OCI-LY7 (cell line): Measurements from ENCODE around the gene SLC12A9. TPM values are rescaled to one million over a fixed set of nuclear protein-coding genes. Genes with fewer than 3 reads are reported as not detected.

Experiments used
- BruUV-seq: library from RNA; stranded (reverse); fragments of 400-500 nt; replicated peaks from 2 replicates; lab custom pipeline; 2021; lab: Mats Ljungman, UMichigan
- CTCF ChIA-PET: fragments of 300-600 bp; sonication (Branson Sonifier 250); formaldehyde crosslinking; loops from one replicate; lab custom pipeline; 2022; ENCODE audit warnings: antibody characterized with exemption; ENCODE audit not compliant: unreplicated experiment; lab: Charles Lee
- POLR2A ChIA-PET: fragments of 300-600 bp; sonication (Branson Sonifier 250); formaldehyde crosslinking; loops from one replicate; lab custom pipeline; 2022; ENCODE audit warnings: antibody characterized with exemption; lab: Charles Lee
- DNase-seq: peaks from one replicate; pipeline ENCODE4 v3.0.0-alpha.2; 2015; ENCODE audit warnings: low spot score
- H2AFZ ChIP-seq: fragments of 200-600 bp; sonication (generic), shearing (Covaris generic); 2 replicates; pipeline ENCODE4 v1.6.1; 2014; ENCODE audit warnings: mild to moderate bottlenecking, antibody characterized with exemption, low read length, moderate library complexity
- H3K27ac ChIP-seq: fragments of 200-600 bp; sonication (generic); 2 replicates; pipeline ENCODE4 v1.5.1; 2014; ENCODE audit warnings: mixed run types, low read depth, mild to moderate bottlenecking, moderate library complexity, low read length, inconsistent platforms; ENCODE audit not compliant: poor library complexity, severe bottlenecking
- H3K36me3 ChIP-seq: fragments of 200-600 bp; sonication (generic); 2 replicates; pipeline ENCODE4 v1.6.1; 2014; ENCODE audit warnings: mild to moderate bottlenecking, antibody characterized with exemption, low read length, moderate library complexity, mixed read lengths; ENCODE audit not compliant: insufficient read depth
- H3K4me1 ChIP-seq: fragments of 200-600 bp; sonication (generic); 2 replicates; pipeline ENCODE4 v1.5.1; 2014; ENCODE audit warnings: mild to moderate bottlenecking, low read length; ENCODE audit not compliant: insufficient read depth, poor library complexity, severe bottlenecking
- H3K4me2 ChIP-seq: fragments of 200-600 bp; sonication (generic); 2 replicates; pipeline ENCODE4 v1.6.1; 2014; ENCODE audit warnings: mild to moderate bottlenecking, low read length
- H3K4me3 ChIP-seq: fragments of 200-600 bp; sonication (generic); 2 replicates; pipeline ENCODE4 v1.5.1; 2014; ENCODE audit warnings: mild to moderate bottlenecking, low read depth, low read length; ENCODE audit not compliant: poor library complexity, severe bottlenecking
- H3K79me2 ChIP-seq: fragments of 200-600 bp; sonication (generic); 2 replicates; pipeline ENCODE4 v1.6.1; 2016; ENCODE audit warnings: low read depth, mild to moderate bottlenecking, low read length, moderate library complexity, mixed read lengths; ENCODE audit not compliant: insufficient read depth
- H3K9me2 ChIP-seq: fragments of 200-600 bp; sonication (generic); 2 replicates; pipeline ENCODE4 v1.6.1; 2016; ENCODE audit warnings: mild to moderate bottlenecking, low read length, mixed read lengths; ENCODE audit not compliant: insufficient read depth
- H3K9me3 ChIP-seq: fragments of 200-600 bp; sonication (generic); 2 replicates; pipeline ENCODE4 v1.6.1; 2014; ENCODE audit warnings: mild to moderate bottlenecking, mixed run types, low read length, mixed read lengths
- H4K20me1 ChIP-seq: fragments of 200-600 bp; sonication (generic); 2 replicates; pipeline ENCODE4 v1.6.1; 2014; ENCODE audit warnings: mild to moderate bottlenecking, antibody characterized with exemption, low read length, moderate library complexity, mixed read lengths; ENCODE audit not compliant: insufficient read depth
- CTCF ChIP-seq: fragments of 200-600 bp; sonication (generic); conservative IDR thresholded peaks from 2 replicates; pipeline ENCODE4 v1.5.1; 2014; ENCODE audit warnings: mild to moderate bottlenecking, antibody characterized with exemption, low read length, moderate library complexity, mixed read lengths
- EZH2phosphoT487 ChIP-seq: fragments of 200-600 bp; sonication (generic); IDR thresholded peaks from 2 replicates; pipeline ENCODE4 v1.6.1; 2018; ENCODE audit warnings: low read depth, borderline replicate concordance, mild to moderate bottlenecking, mixed run types, antibody characterized with exemption, low read length, moderate library complexity, mixed read lengths
- intact Hi-C: fragments of 100-400 bp; cut with micrococcal nuclease; formaldehyde crosslinking; loops from one replicate; pipeline ENCODE4 v1.10.0; 2022; ENCODE audit not compliant: unreplicated experiment
- total RNA-seq, 2 experiments: library from RNA; depleted of rRNA in 1 of 2; stranded (reverse); fragments of >200 nt in 1 of 2; shearing (Covaris generic) in 1 of 2; gene quantifications; 2 replicates each; pipeline ENCODE4 v1.2.3, GENCODE V29; 2014 to 2022

SLC12A9 gene
- total RNA-seq, 2 experiments from 2014 or later: 15.7 to 25.6 TPM

GRCh38 chr7:100886142-100886935 is 33.8 kb downstream of the SLC12A9 start:
- H3K4me2 ChIP-seq: peak overlapping the region; percentile 89; the same call in 1 of the 2 replicates
- H4K20me1 ChIP-seq: peaks cover 20% of the 10 kb centered on the region
- no TSS peak for BruUV-seq
- H3K79me2 ChIP-seq: peaks cover 7% of the 10 kb centered on the region; the same call in 1 of the 2 replicates
- no peaks in the 10 kb centered on the region for H3K9me2 ChIP-seq
- H3K4me1 ChIP-seq: peaks cover 41% of the 10 kb centered on the region
- POLR2A ChIA-PET: interaction anchor here (0.9 to 4.9 kb wide), 3 partner anchors 8 to 34 kb away, joined by 3 to 40 read pairs (median 4); partner anchors contain the start of genes SLC12A9 and SRRT
- intact Hi-C loops: loop anchor here (10.0 kb wide), 1 partner anchor 802 kb away; the partner anchor contains the start of genes COPS6 and ZNF3
- no peak for DNase-seq
- CTCF ChIA-PET: no interaction called here
- H3K36me3 ChIP-seq: peaks cover 77% of the 10 kb centered on the region
- no peaks in the 10 kb centered on the region for H3K9me3 ChIP-seq
- no peak overlapping the region for H2AFZ ChIP-seq
- no peak overlapping the region for H3K4me3 ChIP-seq
- no peak overlapping the region for H3K27ac ChIP-seq
- TF ChIP-seq EZH2phosphoT487: no peak
- no peak for TF ChIP-seq CTCF

GRCh38 chr7:100886936-100887515 is 34.5 kb downstream of the SLC12A9 start:
- H3K4me1 ChIP-seq: peaks cover 41% of the 10 kb centered on the region
- H3K79me2 ChIP-seq: peaks cover 7% of the 10 kb centered on the region; the same call in 1 of the 2 replicates
- H4K20me1 ChIP-seq: peaks cover 16% of the 10 kb centered on the region
- DNase-seq: no peak
- POLR2A ChIA-PET: interaction anchor here (0.9 to 4.9 kb wide), 3 partner anchors 9 to 35 kb away, joined by 3 to 40 read pairs (median 4); partner anchors contain the start of genes SLC12A9 and SRRT
- no peaks in the 10 kb centered on the region for H3K9me2 ChIP-seq
- CTCF ChIA-PET: interaction anchor here (0.8 kb wide), 1 partner anchor 12 kb away, joined by 3 read pairs; the partner anchor contains the start of gene SRRT
- peaks cover 71% of the 10 kb centered on the region for H3K36me3 ChIP-seq
- BruUV-seq: no TSS peak
- H3K9me3 ChIP-seq: no peaks in the 10 kb centered on the region
- intact Hi-C loops: loop anchor here (10.0 kb wide), 1 partner anchor 802 kb away; the partner anchor contains the start of genes COPS6 and ZNF3
- no peak overlapping the region for H2AFZ ChIP-seq
- H3K27ac ChIP-seq: peak overlapping the region; percentile 67
- peak overlapping the region; percentile 89 for H3K4me2 ChIP-seq
- H3K4me3 ChIP-seq: peak overlapping the region; percentile 9
- TF ChIP-seq EZH2phosphoT487 (no peak), CTCF (no peak)
